MM.1S (cell line): ENCODE results near the gene ST6GALNAC4.

ENCODE experiments used
- DNase-seq: peaks from one replicate; pipeline ENCODE4 v3.0.0-alpha.2; 2015
- H2AFZ ChIP-seq: fragments of 300-600 bp; sonication (generic); 2 replicates; pipeline ENCODE4 v1.6.0; 2016; ENCODE audit warnings: antibody characterized with exemption, low read length
- H3F3A ChIP-seq: fragments of 300-600 bp; sonication (generic); 2 replicates; pipeline ENCODE4 v1.6.1; 2016; ENCODE audit warnings: mild to moderate bottlenecking, antibody characterized with exemption, low read length, moderate library complexity, mixed read lengths; ENCODE audit not compliant: insufficient read depth
- H3K27ac ChIP-seq: fragments of 300-600 bp; sonication (generic); 2 replicates; pipeline ENCODE4 v1.5.1; 2016; ENCODE audit warnings: mild to moderate bottlenecking, low read length
- H3K27me3 ChIP-seq: fragments of 300-600 bp; sonication (generic); replicated peaks from 2 replicates; pipeline ENCODE4 v1.6.0; 2016; ENCODE audit warnings: low read length; ENCODE audit not compliant: insufficient read depth
- H3K36me3 ChIP-seq: fragments of 300-600 bp; sonication (generic); replicated peaks from 2 replicates; pipeline ENCODE4 v1.6.1; 2016; ENCODE audit warnings: mild to moderate bottlenecking, low read length, mixed read lengths; ENCODE audit not compliant: insufficient read depth
- H3K4me1 ChIP-seq: fragments of 300-600 bp; sonication (generic); 2 replicates; pipeline ENCODE4 v1.6.1; 2016; ENCODE audit warnings: low read length, mixed read lengths
- H3K4me2 ChIP-seq: fragments of 300-600 bp; sonication (generic); 2 replicates; pipeline ENCODE4 v1.6.0; 2016; ENCODE audit warnings: low read depth, low read length
- H3K4me3 ChIP-seq: fragments of 300-600 bp; sonication (generic); 2 replicates; pipeline ENCODE4 v1.5.1; 2016; ENCODE audit warnings: low read length, mixed read lengths
- H3K79me2 ChIP-seq: fragments of 300-600 bp; sonication (generic); 2 replicates; pipeline ENCODE4 v1.6.1; 2016; ENCODE audit warnings: mixed run types, low read length, mixed read lengths
- H3K9ac ChIP-seq: fragments of 300-600 bp; sonication (generic); 2 replicates; pipeline ENCODE4 v1.6.1; 2016; ENCODE audit warnings: low read length, mixed read lengths
- H3K9me2 ChIP-seq: fragments of 300-600 bp; sonication (generic); replicated peaks from 2 replicates; pipeline ENCODE4 v1.6.1; 2016; ENCODE audit warnings: mild to moderate bottlenecking, low read length, mixed read lengths; ENCODE audit not compliant: insufficient read depth
- H3K9me3 ChIP-seq: fragments of 300-600 bp; sonication (generic); replicated peaks from 2 replicates; pipeline ENCODE4 v1.6.1; 2016; ENCODE audit warnings: mild to moderate bottlenecking, low read length, mixed read lengths; ENCODE audit not compliant: insufficient read depth
- H4K20me1 ChIP-seq: fragments of 300-600 bp; sonication (generic); 2 replicates; pipeline ENCODE4 v1.6.1; 2016; ENCODE audit warnings: mild to moderate bottlenecking, low read length, moderate library complexity, mixed read lengths; ENCODE audit not compliant: insufficient read depth
- EZH2 ChIP-seq: fragments of 300-600 bp; sonication (generic); optimal IDR thresholded peaks from 2 replicates; pipeline ENCODE3; 2017; ENCODE audit warnings: low read depth, mild to moderate bottlenecking, antibody characterized with exemption, low read length, mixed read lengths
- EZH2phosphoT487 ChIP-seq: fragments of 300-600 bp; sonication (generic); IDR thresholded peaks from 2 replicates; pipeline ENCODE4 v1.6.1; 2018; ENCODE audit warnings: antibody characterized with exemption, low read length
- TF ChIP-seq, protein P1 (sequence below): fragments of 300-600 bp; sonication (generic); IDR thresholded peaks from 2 replicates; pipeline ENCODE4 v1.5.1; 2016; ENCODE audit warnings: antibody characterized with exemption, low read length, mixed read lengths

The ST6GALNAC4 gene

GRCh38 chr9:127963041-127963358, 46.2 kb upstream of the ST6GALNAC4 start:
- H3K27me3 ChIP-seq, result no peaks in the 10 kb centered on the region
- no peak overlapping the region for H3K4me2 ChIP-seq

DNA sequence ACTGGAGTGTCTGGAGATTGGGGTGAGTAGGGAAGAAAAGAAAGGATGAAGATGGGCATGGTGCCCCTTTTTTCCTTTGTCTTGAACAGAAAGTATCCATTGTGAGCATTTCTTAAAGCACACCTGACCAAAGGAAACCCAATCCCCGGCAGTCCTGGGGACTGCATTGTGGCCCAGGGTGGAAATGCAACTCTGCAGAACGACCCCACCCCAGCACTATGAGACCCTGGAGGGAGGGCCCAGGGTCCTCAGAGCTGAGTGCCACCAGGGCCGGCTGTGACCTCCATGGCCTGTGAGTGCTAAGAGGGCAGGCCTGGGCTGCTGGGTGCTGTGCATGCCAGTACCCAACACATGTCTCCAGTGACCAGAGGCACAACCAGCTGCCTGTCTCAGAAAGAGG, 45.4 kb upstream of the ST6GALNAC4 start:
- H3K36me3 ChIP-seq, result no peaks in the 10 kb centered on the region
- H3K27me3 ChIP-seq, result no peaks in the 10 kb centered on the region
- H3K79me2 ChIP-seq, result peaks cover 97% of the 10 kb centered on the region
- H3K4me2 ChIP-seq, result no peak overlapping the region
- no peaks in the 10 kb centered on the region for H3K9me3 ChIP-seq
- DNase-seq, result no peak
- no peak overlapping the region for H3K4me3 ChIP-seq
- no peaks in the 10 kb centered on the region for H3K9me2 ChIP-seq
- no peak overlapping the region for H3K27ac ChIP-seq
- no peak overlapping the region for H2AFZ ChIP-seq
- no peaks in the 10 kb centered on the region for H3K4me1 ChIP-seq
- no peak for TF ChIP-seq EZH2
- TF ChIP-seq, protein P1, sequence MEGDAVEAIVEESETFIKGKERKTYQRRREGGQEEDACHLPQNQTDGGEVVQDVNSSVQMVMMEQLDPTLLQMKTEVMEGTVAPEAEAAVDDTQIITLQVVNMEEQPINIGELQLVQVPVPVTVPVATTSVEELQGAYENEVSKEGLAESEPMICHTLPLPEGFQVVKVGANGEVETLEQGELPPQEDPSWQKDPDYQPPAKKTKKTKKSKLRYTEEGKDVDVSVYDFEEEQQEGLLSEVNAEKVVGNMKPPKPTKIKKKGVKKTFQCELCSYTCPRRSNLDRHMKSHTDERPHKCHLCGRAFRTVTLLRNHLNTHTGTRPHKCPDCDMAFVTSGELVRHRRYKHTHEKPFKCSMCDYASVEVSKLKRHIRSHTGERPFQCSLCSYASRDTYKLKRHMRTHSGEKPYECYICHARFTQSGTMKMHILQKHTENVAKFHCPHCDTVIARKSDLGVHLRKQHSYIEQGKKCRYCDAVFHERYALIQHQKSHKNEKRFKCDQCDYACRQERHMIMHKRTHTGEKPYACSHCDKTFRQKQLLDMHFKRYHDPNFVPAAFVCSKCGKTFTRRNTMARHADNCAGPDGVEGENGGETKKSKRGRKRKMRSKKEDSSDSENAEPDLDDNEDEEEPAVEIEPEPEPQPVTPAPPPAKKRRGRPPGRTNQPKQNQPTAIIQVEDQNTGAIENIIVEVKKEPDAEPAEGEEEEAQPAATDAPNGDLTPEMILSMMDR, result no peak
- no peak for TF ChIP-seq EZH2phosphoT487
- no peaks in the 10 kb centered on the region for H3F3A ChIP-seq
- no peaks in the 10 kb centered on the region; the same call in 1 of the 2 replicates for H4K20me1 ChIP-seq
- H3K9ac ChIP-seq, result no peak overlapping the region

More at GRCh38 chr9:127963041-127963358, 46.2 kb upstream of the ST6GALNAC4 start:
- Histone ChIP-seq H3K27ac (no peak overlapping the region), H3K36me3 (no peaks in the 10 kb centered on the region), H3K9ac (no peak overlapping the region), H3K4me3 (no peak overlapping the region), H3K4me1 (no peaks in the 10 kb centered on the region), H3F3A (no peaks in the 10 kb centered on the region), H3K9me2 (no peaks in the 10 kb centered on the region), H3K9me3 (no peaks in the 10 kb centered on the region), H2AFZ (no peak overlapping the region), H3K79me2 (peaks cover 97% of the 10 kb centered on the region), H4K20me1 (no peaks in the 10 kb centered on the region; the same call in 1 of the 2 replicates)
- no peak for TF ChIP-seq EZH2phosphoT487
- TF ChIP-seq EZH2, result no peak
- TF ChIP-seq, protein P1, result no peak
- DNase-seq, result no peak

DNA sequence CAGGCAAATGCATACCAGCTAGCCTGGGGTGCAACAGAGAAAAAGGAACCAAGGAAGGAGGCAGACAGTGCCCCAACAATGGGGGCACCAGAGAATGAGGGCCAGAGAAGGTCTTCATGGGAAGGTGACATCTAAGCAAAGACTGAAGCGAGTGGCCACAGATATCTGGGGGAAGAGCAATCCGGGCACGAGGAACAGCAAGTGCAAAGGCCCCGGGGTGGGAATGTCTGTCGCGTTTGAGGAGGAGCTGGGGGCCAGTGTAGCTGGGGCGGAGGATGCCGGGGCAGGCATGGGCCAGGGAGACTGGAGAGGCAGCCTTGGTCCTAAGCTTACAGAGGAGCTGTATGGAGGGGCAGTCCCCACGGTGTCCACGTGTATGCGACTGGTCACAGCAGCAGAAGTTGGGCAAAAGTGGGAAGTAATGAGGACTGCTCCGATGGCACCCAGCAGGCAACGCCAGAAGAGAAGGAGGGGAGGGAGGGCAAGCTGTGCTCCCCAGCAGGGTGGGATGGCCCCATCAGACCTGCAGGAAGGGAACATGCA, 44.8 kb upstream of the ST6GALNAC4 start:
- DNase-seq, result no peak
- Histone ChIP-seq H3K9ac (no peak overlapping the region), H3K9me3 (no peaks in the 10 kb centered on the region), H3K4me2 (no peak overlapping the region), H3K79me2 (peaks cover 97% of the 10 kb centered on the region), H3K27ac (no peak overlapping the region), H3K4me3 (no peak overlapping the region), H3K4me1 (no peaks in the 10 kb centered on the region), H3F3A (no peaks in the 10 kb centered on the region), H3K27me3 (no peaks in the 10 kb centered on the region), H2AFZ (no peak overlapping the region), H3K36me3 (no peaks in the 10 kb centered on the region), H3K9me2 (no peaks in the 10 kb centered on the region), H4K20me1 (no peaks in the 10 kb centered on the region; the same call in 1 of the 2 replicates)
- TF ChIP-seq, protein P1, result no peak
- no peak for TF ChIP-seq EZH2
- TF ChIP-seq EZH2phosphoT487, result no peak
